ENCODE results near the gene WDR75.
"Not testable (repeated sequence)": the region's sequence is repeated elsewhere in the genome, so short reads cannot be mapped to it uniquely, and the experiment has no call there.

WDR75 gene

DNA sequence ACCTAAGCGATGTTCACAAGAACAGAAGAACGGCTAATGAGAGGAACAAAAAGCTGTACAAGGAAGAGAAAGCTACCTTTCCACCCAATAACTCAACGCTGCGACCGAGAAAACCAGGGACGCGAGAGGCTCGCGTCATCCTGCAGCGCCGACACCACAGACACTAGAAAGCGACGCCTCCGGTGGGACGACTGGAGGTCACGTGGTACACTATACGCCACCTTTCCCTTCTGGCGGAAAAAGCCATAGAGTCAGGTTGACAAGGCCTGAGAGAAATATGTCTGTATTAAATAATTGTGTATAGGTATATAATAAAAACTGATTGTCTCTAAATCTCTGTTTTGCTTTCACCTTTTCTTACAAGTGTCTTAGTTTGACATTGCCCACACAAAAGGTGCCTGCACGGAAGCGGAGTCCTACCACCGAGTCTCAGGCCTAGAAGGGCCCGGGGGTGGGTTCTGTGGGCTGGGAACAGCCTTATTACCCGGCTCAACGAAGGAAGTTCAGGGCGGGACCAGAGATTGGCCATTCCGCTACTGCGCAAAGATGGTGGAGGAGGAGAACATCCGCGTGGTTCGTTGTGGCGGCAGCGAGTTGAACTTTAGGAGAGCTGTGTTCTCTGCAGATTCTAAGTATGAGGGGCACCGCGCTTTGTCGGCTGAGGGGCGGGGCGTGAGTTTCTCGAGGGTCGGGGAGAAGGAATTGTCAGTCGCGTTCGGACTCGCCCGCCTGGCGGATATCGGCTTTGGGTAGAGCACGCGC, at the start of gene WDR75:
Gene WDR75, plus strand, starts transcription at position 528 of the 762 bp plus-strand sequence. Its CDS starts 19 bp downstream, at position 547.
- peak; percentile 95 for DNase-seq

DNA sequence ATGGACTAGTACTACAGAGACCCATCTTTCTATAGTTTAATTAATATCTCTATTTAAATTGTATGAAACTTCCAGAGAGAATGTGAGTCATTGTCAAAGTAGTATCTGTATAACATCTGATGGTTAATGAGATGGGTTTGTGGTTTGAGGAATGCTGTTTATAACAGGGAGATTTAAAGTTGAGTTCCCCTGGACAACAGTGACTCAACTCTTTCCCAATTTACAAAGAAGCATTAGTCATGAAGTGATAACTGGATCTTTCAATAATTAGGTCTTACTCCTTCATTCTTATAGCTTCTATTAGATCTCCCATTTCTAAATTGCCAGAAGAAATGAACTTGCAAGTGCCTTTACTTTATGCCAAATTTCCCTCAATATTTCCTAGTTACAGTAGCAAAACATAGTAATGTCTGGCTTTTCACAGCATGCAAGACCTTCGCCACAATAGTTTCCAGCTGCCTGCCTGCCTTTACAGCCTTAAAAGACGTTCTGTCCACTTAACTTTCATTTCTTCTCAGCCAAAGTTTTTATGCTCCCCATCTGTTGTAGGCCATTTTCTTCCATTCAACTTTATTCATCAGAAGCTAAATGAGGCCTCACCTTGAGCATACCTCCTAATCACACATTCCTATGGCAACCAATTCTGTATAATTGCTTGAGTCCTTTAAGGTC, 47.7 kb upstream of the WDR75 start:
- DNase-seq = no peak

DNA sequence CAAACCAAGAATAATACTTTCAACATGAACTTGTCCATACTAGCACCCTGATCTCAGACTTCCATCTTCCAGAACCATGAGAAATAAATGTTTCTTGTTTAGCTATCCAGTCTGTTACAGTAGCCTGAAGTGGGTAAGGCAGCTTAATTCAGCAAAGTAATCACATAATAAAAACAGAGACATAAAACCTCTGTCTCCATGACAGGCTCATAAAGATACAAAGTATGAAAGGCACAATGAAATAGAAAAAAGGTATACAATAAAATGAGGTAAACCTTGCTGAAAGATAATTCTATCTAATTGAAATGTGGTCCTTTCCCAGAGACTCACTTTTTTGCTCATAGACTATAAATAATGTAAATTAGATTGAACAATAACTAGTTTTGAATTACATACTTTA, 46.7 kb upstream of the WDR75 start:
- no peak for DNase-seq

DNA sequence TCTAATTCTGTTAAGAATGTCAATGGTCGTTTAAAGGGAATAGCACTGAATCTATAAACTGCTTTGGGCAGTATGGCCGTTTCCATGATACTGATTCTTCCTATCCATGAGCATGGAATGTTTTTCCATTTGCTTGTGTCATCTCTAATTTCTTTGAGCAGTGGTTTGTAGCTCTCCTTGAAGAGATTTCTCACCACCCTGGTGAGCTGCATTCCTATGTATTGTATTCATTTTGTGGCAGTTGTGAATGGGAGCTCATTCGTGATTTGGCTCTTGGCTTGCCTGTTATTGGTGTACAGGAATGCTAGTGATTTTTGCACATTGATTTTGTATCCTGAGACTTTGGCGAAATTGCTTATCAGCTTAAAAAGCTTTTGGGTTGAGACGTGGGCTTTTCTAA, 38.3 kb upstream of the WDR75 start:
- no peak for DNase-seq

DNA sequence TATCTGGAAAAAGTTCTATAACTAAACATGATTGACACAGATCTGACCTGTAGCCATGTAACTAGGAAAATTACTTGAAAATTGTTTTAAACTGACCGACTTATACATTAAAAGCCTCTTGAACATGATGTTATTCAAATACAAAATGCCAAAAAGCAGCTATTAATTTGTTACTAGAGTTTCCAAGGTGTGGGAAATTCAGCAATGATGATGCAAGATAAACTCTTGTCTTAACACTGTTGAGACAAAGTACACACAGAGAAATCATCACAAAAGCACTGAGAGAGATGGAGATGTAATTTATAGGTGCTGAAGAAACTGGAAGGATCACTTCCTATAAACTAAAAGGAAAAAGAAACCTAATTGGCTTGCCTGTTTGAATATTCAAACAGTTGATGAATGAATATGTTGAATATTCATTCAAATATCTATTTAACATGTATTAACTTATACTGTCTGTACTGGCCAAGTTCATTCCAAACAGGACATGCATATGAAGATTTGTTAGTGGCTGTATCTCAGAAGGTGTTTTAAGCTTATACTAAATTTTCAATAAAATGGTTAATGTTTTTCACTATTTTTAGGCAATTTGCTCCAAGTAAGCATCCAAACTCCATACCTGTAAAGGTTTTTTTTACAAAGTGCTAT, 34.6 kb upstream of the WDR75 start:
- no peak for DNase-seq

DNA sequence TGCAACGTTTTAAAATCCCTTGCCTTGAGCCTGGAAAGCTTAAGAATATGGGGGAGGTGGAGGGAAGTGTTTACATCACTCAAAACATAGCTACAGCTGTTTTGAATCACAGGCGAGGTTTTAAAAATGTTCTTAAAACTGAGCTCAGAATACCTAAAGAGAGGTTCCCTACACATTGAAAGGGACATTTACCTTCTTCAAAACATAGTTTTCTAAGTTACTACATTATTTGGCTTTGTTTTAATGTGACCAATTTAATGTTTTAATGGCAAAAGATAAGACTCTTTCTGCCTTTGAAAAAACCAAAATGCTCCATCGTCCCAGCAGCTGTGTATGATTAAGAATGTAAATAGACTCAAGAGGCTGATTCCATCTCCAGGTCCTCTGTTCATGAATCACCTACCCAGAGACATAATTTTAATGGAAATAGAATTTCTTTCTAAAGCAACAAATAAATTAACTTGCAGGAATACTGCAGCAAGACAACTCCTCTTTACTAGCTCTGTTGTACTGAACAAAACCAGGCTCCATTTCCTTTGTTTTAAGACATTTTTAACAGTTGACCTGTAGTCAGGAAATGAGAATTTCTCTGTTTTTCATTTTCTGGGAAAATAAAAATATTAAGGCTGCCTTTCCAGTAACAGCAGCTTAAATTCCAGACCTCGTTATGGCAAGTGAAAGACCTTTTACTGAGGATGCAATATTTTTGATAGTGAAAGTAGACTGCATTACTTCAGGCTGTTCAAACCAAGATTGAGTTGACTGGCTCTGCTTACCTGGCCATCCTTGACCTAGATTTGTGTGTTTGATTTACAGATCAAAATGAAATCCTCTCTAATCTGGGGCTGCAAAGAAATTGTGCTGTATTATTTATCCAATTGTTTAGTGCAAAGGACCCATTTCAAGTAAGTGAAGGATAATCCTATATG, 33.7 kb upstream of the WDR75 start:
- no peak for DNase-seq

DNA sequence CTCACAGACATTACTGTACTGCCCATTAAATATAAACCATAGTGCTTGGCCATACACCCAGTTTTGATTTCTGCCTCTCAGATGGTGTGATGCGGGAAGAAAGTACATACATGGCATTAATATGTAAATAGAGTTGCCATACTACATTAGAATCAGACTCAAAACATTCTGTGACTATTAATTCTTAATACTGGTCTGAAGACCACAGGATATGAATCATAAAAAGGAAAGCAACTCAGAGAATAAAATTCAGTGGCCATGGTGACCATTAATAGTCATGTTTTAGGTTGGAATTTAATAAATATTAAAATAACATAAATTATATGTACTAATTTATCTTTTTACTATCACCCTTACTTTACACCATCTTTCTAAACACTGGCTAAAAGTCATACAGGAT, 33.0 kb upstream of the WDR75 start:
- no peak for DNase-seq

DNA sequence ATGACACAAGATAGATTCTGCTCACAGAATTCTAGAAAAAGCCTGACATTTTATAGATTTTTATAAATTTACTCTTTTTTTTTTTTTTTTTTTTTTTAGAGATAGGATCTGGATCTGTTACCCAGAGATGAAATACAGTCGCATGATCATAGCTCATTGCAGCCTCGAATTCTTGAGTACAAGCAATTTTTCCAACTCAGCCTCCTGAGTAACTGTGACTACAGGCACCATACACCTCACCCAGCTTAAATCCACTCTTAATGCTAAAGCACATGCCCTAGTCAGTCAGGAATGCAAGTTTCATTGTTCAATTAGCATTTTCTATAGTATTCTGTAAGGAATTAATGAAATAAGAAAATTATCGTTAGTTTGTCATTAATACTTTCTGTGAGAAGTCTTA, 32.1 kb upstream of the WDR75 start:
- no peak for DNase-seq

DNA sequence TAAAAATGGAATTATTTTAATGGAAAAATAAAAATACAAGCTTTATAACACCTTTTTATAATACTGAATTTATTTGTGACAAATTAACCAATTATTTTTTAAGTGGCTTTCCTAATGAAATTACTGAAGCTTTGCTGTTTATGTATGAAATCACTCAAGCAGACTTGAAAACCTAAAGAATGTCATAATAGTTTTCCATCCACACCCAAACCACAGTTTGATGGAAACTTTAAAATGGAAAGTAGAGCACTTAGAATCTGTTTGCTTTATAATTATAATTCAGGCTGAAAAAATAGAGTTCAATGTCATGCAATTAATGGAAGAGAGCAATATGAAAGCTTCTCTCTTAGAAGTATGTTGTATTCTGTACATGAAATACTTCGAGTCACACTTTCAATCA, 31.6 kb upstream of the WDR75 start:
- no peak for DNase-seq

DNA sequence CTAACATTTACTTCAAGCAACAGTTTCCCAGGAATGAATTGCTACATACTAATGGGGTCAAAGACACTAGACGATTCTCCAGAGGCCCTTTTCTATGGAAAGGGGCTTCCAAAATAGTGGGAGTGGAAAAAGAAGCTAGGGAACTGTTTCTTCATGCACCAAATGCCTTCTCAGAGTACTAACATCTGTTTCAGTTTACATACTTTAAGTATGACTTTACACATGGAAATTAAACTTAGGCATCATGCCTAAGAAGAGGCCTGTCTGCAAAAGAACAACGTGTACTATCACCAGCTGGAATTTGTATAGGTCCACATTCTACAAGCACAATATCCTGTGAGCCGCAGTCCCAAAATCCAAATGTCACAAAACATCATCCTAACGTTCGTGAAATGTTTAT, 29.4 kb upstream of the WDR75 start:
- no peak for DNase-seq

DNA sequence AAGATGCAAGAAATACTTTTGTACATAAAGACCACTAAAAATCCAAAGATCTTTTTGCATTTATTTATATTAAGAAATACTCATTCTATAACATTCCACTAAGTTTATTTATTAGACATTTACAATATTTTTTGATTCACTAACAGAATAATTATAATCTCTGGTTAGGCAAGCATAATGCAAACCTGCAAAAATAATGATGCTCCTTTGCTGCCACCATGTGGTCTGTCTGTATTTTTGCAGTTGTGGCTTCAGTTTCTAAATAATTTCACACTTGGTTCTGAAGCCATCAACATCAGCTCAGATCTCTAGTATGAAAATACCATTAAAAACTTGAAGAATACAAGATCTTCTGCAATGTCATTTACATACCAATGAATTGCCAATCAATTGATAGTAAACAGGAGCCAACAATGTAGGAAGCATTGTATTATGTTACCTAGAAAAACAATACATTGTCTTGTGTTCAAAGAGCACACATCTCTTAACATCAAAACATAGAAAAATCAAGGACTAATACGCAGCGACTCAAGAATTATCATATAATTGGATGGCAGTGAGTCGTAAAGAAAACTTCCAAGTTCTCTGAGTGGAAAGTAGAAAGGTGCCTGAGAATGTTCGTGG, 28.8 kb upstream of the WDR75 start:
- DNase-seq = peak; percentile 59

DNA sequence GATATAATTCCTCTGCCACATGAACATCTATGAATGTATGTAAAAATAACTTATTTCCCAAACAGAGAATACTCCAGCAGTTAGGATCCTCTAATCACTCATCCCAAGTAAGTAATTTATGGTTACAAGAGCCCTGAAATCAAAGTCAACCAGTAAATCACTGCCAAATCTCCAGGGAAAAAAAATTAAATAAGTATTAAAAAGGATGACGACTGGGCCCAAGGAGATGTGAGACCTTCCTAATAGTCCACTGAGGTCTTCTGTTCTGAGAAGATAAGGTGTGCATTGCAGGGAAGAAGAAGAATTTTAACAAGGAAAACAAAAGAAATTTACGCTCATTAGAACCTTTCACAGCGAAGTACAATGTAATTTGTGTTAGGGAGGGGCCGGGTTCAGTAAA, 28.0 kb upstream of the WDR75 start:
- no peak for DNase-seq

DNA sequence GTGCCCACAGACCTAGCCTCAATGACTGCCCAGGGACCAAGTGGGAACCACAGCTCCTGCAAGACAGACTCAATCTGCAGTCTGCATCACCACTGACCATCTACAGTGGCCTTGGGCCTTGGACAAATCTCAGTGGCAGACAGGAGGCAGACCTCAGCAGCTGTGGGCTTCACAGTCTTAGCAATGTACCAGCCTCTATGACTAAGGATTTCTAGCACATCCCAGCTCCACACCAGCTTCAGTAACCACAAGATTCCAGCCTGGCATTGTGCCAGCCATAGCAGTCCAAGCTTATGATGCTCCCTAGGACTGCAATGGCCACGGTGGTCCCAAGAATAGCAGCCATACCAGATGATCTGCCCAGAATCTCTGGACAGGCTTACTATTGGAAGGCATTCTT, 19.6 kb upstream of the WDR75 start:
- DNase-seq = no peak

DNA sequence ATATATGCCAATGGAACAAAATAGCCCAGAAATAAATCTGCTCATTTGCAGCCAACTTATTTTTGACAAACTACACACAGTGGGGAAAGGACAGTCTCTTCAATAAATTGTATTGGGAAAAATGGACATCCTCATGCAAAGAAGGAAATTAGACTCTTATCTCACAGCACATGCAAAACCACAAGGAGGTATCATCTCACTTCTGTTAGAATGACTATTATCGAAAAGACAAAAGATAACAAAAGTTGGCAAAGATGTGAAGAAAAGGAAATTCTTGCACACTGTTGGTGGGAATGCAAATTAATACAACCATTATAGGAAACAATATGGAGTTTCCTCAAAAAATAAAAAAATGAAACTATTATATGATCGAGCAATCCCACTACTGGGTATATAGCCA, 16.3 kb upstream of the WDR75 start:
- no peak for DNase-seq

DNA sequence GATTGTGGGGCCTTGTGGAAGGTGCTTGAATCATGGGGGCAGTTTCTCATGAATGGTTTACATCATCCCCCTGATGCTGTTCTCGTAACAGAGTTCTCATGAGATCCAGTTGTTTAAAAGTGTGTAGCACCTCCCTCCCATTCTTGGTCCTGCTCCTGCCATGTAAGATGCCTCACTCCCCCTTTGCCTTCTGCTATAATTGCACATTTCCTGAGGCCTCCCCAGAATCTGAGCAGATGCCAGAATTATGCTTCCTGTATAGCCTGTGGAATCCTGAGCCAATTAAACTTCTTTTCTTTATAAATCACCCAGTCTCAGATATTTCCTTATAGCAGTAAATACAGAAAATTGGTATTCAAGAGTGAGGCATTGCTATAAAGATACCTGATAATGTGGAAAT, 15.6 kb upstream of the WDR75 start:
- no peak for DNase-seq

DNA sequence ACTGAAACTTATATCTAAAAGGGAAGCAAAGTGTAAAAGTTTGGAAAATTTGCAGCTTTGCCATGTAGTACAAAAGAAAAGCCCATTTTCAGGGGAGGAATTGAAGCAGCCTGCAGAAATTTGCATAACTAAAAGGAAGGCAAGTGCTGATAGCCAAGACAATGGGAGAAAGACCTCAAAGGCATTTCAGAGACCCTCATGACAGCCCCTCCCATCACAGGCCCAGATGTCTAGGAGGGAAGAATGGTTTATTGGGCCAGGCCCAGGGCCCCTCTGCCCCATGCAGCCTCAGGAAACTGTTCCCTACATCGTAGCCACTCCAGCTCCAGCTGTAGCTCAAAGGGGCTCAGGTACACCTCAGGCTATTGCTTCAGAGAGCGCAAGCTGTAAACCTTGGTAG, 14.4 kb upstream of the WDR75 start:
- no peak for DNase-seq

DNA sequence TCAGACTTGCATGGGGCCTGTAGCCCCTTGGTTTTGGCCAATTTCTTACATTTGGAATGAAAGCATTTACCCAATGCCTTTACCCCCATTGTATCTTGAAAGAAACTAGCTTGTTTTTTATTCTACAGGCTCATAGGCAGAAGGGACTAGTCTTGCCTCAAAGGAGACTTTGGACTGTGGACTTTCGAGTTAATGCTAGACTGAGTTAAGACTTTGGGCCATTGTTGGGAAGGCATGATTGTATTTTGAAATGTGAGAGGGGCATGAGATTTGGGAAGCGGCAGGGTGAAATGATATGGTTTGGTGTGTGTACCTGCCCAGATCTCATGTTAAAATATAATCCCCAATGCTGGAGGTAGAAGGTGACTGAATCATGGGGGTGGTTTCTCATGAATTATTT, 13.4 kb upstream of the WDR75 start:
- no peak for DNase-seq

DNA sequence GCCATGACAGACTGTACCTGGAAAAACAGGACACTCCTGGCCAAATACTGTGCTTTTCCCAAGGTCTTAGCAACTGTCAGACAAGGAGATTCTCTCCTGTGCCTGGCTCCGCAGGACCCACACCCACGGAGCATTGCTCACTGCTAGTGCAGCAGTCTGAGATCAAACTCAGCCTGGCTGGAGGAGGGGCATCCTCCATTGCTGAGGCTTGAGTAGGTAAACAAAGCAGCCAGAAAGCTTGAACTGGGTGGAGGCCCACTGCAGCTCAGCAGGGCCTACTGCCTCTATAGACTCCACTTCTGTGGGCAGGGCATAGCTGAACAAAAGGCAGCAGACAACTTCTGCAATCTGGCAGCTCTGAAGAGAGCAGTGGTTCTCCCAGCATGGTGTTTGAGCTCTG, 10.8 kb upstream of the WDR75 start:
- peak; percentile 9 for DNase-seq

DNA sequence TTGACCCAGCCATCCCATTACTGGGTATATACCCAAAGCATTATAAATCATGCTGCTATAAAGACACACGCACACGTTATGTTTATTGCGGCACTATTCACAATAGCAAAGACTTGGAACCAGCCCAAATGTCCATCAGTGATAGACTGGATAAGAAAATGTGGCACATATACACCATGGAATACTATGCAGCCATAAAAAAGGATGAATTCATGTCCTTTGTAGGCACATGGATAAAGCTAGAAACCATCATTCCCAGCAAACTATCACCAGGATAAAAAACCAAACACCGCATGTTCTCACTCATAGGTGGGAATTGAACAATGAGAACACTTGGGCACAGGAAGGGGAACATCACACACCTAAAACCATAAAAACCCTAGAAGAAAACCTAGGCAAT, 5.5 kb upstream of the WDR75 start:
- not testable (repeated sequence) for DNase-seq

DNA sequence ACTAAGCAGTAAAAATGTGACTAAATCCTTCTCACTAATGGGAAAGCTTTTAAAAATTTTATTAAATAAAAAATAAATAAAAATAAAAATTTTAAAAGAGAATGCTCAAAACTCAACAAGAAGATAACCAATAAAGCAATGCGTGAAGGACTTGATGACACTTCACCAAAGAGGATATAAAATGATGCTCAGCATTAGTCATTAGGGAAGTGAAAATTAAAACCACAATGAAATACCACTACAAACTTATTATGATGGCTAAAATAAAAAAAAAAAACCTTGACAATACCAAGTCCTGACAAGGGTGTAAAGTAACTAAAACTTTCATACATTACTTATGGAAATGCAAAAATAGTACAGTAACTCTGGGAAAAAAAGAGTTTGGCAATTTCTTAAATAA, 3.3 kb upstream of the WDR75 start:
- DNase-seq = no peak

DNA sequence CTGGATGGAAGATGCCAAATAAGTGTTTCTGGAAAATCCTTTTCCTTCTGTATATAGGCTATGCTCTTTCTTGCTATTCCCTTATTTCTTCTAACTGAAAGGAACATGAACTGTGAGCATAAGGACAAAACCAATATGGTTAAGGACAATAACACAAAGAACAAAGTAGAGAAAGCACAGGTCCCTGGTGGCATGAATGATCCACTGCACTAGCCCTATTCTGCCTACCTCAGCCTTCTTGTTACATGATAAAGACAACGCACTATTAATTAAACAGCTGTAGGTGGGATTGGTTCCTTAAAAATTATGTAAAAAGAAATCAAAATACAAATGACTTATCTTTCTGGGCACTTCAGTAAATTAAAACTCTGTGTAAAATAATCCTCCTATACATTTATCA, 1.9 kb upstream of the WDR75 start:
- DNase-seq = no peak

DNA sequence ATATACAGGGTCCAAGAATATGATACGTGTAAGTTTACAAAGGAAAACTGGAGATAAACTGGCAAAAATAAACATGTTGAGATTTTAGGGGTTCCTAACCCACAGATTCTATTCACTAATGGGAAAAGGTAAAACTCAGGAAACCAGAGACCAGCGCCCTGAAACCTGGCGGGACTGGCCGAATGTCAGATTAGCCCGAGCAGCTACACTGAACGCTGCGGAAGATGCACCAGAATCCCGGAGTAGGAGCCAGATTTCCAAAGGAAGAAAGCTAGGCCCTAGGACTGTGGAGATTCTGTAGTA, 679 bp upstream of the WDR75 start:
- DNase-seq = no peak

DNA sequence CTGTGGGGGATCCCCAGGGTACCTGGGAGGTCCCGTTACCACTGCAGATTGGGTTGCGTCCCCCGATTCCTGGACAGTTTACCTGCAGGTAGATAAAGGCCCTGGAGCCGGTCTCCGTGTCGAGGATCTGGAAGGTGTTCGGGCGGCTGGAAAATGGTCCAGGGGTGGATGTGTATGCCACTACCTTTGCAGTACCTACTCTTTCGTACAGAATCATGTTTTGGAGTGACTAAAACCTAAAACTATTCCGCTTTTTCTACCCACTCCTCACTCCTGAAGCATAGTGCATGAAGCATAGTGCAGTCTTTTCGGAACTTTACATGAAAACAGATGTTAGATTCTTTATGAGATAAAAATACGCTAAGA, 418 bp downstream of the WDR75 start:
- no peak for DNase-seq
